Thyroid gland (tissue), 4 donors: ENCODE measurements around the gene PLCL1.

Experiments
- POLR2A ChIP-seq, 2 donors: fragments of 450-650 bp; IDR thresholded peaks; one replicate each; pipeline ENCODE4 v1.6.1; 2017; ENCODE audit warnings: antibody characterized with exemption in 2 of 2, mild to moderate bottlenecking in 2 of 2, moderate library complexity in 1 of 2
- TF ChIP-seq, protein P1 (sequence below), 6 experiments: fragments of 200-600 bp in 3 of 6; fragments of 450-650 bp in 3 of 6; sonication (generic) in 3 of 6; IDR thresholded peaks; one replicate each; pipeline ENCODE4 v1.5.1; 2016 to 2019; ENCODE audit warnings: antibody characterized with exemption in 6 of 6, mild to moderate bottlenecking in 2 of 6, inconsistent platforms in 1 of 6, moderate library complexity in 1 of 6

GRCh38 chr2:197944416-197945096 is 140.2 kb downstream of the PLCL1 start:
- TF ChIP-seq, protein P1, sequence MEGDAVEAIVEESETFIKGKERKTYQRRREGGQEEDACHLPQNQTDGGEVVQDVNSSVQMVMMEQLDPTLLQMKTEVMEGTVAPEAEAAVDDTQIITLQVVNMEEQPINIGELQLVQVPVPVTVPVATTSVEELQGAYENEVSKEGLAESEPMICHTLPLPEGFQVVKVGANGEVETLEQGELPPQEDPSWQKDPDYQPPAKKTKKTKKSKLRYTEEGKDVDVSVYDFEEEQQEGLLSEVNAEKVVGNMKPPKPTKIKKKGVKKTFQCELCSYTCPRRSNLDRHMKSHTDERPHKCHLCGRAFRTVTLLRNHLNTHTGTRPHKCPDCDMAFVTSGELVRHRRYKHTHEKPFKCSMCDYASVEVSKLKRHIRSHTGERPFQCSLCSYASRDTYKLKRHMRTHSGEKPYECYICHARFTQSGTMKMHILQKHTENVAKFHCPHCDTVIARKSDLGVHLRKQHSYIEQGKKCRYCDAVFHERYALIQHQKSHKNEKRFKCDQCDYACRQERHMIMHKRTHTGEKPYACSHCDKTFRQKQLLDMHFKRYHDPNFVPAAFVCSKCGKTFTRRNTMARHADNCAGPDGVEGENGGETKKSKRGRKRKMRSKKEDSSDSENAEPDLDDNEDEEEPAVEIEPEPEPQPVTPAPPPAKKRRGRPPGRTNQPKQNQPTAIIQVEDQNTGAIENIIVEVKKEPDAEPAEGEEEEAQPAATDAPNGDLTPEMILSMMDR (IDR thresholded peaks at IDR 0.05) = no peak
- no peak for TF ChIP-seq POLR2A (IDR thresholded peaks at IDR 0.05)
